ENCODE results near the gene RERE. TPM values are rescaled to one million over a fixed set of nuclear protein-coding genes. Genes with fewer than 3 reads are reported as not detected.

The RERE gene
- total RNA-seq, 1 experiment from 2014 or later: 40.6 TPM

DNA sequence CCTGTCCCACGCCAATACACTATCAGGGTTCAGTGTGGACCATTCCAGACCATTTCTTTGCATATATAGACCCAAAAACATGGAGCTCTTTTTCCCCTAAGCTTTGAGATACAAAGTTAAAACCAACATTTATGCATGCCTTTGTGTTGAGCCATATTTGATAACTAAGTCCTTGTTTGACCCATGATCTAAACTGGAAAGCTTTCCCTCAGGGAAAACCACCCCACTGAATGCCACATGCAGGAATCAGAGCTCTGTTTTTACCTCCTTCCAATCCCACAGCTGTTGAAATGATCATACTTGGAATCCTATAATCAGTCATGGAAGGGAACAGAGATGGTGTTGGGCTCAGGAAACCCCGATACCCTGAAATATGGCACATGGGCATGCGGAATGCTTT, 514.3 kb downstream of the RERE start (continued):
- TF ChIP-seq CEBPB (IDR thresholded peaks at IDR 0.05; ENCODE audit: low read depth) (no peak), ZNF274 (IDR thresholded peaks at IDR 0.05; ENCODE audit: low read depth, low read length) (no peak), POLR2AphosphoS5 (IDR thresholded peaks at IDR 0.05; ENCODE audit: low read depth, low read length) (no peak), RAD21 (IDR thresholded peaks at IDR 0.05; ENCODE audit: low read depth) (no peak)
- TF ChIP-seq, protein P1, sequence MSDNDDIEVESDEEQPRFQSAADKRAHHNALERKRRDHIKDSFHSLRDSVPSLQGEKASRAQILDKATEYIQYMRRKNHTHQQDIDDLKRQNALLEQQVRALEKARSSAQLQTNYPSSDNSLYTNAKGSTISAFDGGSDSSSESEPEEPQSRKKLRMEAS (IDR thresholded peaks at IDR 0.05): no peak
- TF ChIP-seq, protein P2, sequence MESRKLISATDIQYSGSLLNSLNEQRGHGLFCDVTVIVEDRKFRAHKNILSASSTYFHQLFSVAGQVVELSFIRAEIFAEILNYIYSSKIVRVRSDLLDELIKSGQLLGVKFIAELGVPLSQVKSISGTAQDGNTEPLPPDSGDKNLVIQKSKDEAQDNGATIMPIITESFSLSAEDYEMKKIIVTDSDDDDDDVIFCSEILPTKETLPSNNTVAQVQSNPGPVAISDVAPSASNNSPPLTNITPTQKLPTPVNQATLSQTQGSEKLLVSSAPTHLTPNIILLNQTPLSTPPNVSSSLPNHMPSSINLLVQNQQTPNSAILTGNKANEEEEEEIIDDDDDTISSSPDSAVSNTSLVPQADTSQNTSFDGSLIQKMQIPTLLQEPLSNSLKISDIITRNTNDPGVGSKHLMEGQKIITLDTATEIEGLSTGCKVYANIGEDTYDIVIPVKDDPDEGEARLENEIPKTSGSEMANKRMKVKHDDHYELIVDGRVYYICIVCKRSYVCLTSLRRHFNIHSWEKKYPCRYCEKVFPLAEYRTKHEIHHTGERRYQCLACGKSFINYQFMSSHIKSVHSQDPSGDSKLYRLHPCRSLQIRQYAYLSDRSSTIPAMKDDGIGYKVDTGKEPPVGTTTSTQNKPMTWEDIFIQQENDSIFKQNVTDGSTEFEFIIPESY (IDR thresholded peaks at IDR 0.05; ENCODE audit: extremely low read depth, insufficient replicate concordance, low read length): no peak

Small RNA genes lying within 50 kb of the gene (microRNA-seq; reads per million reads assigned to microRNA genes)
- gene MIR6728 (ENCODE audit: borderline number of aligned reads): not detected

Other genes with a start within 250 kb of the RERE start
- 2,334 TPM for gene ENO1, start 61.0 kb upstream of the RERE start, total RNA-seq (2021; ENCODE audit: unreplicated experiment)
- gene CA6, start 128.2 kb upstream of the RERE start, total RNA-seq (2021; ENCODE audit: unreplicated experiment): not detected
- not detected for gene SLC2A7, start 208.8 kb upstream of the RERE start, total RNA-seq (2021; ENCODE audit: unreplicated experiment)